GM21786 (cell line): ENCODE measurements around the gene CYBA.

Experiments
- ATAC-seq: cut with Tn5 transposase; IDR thresholded peaks from one replicate; pipeline ENCODE4 v1.9.1; 2021; ENCODE audit not compliant: unreplicated experiment

Gene CYBA

GRCh38 chr16:88631920-88632586 is 18.8 kb downstream of the CYBA start:
- no peak for ATAC-seq

DNA sequence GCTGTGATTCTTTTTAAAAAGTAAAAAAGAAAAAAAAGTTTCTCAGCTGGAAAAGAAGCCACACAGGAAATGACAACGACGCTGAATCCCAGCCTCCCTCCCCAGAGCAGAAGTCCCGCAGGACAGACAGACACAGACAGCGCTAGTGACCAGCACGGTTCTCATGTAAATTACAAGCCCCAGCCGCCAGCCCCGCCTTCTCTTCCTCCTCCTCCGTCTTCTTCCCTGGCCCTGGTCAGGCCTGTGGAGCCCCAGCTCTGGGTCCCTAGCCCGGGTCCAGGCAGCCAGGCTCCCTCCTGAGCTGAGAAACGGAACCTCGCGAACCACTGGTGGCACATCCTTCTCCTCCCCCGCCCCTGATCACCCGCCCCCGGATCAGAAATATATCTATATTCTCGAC is 19.5 kb downstream of the CYBA start:
- no peak for ATAC-seq

- no peak for ATAC-seq
Observed at GRCh38 chr16:88630941-88631340, 19.9 kb downstream of the CYBA start.

DNA sequence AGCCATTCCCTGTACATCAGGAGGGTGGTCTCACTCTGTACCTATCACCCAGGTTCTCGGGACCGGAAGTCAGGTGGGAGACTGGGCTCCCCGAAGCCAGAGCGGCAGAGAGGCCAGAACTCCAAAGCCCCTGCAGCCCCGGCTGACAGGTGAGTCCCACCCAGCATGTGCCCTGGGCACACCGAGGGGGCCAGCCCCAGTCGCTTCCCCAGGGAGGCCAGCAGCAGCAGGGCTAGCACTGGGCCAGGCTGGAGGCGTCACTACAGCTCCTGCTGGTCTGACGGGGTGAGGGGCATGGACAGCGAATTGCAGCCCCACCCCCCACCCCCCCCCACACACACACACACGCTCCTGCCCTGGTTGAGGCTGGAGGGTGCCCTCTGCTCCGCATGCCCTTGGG is 20.4 kb downstream of the CYBA start:
- no peak for ATAC-seq

DNA sequence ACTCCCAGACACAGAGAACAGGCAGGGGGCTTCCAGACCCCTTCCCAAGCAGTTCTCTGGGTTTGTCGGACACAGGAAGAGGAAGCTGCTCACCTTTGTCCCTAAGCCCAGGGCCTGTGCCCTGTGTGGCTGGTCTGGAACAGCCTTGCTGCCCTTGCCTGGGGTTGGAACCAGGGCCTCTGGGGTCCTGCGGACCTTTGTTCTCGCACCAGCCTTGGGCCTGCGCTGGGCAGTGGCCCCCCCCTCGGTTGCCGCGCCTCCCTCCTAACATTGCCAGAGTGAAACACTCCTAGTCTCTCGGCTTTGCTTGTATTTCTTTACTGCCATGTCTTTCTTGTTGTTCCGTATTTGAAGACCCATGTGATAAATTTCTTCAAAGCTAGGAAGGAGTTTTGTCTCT is 21.0 kb downstream of the CYBA start:
- no peak for ATAC-seq

DNA sequence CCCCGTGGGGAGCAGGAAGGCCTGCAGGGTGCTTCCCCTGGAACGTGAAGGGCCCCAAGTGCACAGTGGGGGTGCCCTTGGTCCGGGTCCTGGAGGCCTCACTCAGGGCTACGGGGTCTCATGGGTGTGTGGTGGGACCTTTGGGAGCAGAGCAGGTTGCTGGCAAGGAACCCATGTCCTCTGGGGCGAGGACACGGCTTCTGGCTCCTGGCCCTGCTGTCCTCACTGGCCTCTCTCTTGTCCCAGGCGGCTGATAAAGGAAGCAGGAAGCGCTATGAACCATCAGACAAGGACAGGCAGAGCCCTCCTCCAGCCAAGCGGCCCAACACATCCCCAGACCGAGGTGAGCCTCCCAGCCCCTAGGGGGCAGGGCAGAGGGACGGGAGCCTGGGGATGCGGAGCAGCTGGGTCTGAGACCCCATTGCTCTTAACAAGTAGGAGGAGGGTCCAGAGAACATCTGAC is 22.3 kb downstream of the CYBA start:
- no peak for ATAC-seq

GRCh38 chr16:88627531-88628411 is 23.1 kb downstream of the CYBA start:
- ATAC-seq, result no peak

DNA sequence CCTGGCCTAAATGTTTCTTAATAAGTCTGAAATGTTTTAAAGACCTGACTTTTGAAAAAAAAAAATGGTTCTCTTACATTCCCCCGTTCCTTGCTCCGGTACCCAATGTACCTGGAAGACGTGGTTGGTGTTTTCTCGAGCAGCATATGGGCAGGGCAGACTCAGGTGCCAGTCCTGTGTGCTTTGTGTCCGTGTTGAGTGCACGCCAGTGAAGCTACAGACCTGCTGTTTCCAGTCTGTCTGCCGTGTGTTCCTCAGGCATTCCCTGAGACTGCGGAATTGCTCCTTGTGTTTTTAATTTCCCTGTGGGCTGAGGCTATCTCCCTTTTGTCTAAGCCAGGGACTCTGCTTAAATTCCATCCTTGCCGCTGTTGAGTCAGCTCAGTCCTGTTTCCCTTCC is 24.2 kb downstream of the CYBA start:
- ATAC-seq, result no peak

DNA sequence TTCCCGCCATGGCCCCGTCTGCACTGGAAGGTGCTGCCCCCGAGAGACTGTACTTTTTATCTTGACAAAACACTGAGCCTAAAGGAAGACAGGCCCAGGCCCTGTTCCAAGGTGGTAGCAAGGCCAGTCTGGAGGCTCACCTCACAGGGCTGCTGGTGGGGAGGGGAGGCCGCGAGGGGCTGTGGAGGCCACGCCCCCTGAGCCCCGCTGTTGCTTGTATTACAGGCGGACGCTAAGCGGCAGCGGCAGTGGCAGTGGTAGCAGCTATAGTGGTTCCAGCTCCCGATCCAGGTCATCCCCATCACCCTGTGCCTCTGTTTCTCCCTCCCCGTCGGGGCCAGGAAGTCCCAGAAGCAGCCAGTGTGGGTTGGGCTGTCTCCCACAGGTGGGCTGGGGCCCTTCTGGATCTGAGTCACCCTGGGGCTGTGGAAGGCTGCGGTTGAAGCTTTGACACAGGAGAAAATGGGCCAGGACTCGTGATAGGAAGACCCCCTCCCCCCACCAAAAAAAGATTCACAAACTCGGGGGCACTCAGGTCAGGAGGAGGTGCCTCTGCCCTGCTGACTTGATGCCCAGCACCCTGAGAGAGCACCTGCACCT is 25.8 kb downstream of the CYBA start:
- no peak for ATAC-seq

GRCh38 chr16:88624481-88624880 is 26.4 kb downstream of the CYBA start:
- no peak for ATAC-seq

DNA sequence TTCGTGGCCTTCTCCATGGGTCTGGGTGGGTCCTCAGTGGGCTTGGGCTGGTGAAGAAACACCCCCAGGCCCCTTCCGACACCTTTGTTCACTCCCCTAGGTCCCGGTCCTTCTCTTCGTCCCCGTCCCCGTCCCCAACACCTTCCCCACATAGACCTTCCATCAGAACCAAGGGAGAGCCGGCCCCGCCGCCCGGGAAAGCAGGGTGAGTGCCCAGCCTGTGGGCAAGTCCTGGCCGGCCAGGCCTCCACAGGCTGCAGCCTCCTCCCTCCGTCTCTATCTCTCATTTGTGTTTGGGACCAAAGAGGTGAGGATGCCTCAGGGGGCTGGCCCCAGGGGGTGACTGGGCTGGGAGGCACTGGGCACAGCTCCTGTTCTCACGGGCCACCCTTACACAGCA is 27.0 kb downstream of the CYBA start:
- ATAC-seq, result no peak

DNA sequence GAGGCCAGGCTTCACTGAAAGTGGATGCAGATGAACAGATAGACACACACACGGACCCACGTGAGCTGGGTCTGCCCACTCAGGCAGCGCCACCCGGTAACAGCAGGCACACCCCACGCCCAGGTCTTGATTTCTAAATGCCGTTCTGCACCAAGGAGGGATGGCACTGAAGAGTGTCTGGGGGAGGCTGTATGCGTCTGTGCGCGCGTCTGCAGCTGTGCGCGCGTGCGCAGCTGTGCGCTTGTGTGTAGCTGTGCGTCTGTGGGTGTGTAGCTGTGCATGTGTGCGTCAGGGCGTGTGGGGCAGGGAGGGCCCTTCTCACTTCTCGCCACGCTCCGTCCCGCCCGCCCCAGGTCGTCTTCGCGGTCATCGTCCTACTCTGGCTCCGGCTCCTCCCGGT is 28.0 kb downstream of the CYBA start:
- ATAC-seq, result no peak

- ATAC-seq, result no peak
Observed at GRCh38 chr16:88622125-88622524, 28.7 kb downstream of the CYBA start.

DNA sequence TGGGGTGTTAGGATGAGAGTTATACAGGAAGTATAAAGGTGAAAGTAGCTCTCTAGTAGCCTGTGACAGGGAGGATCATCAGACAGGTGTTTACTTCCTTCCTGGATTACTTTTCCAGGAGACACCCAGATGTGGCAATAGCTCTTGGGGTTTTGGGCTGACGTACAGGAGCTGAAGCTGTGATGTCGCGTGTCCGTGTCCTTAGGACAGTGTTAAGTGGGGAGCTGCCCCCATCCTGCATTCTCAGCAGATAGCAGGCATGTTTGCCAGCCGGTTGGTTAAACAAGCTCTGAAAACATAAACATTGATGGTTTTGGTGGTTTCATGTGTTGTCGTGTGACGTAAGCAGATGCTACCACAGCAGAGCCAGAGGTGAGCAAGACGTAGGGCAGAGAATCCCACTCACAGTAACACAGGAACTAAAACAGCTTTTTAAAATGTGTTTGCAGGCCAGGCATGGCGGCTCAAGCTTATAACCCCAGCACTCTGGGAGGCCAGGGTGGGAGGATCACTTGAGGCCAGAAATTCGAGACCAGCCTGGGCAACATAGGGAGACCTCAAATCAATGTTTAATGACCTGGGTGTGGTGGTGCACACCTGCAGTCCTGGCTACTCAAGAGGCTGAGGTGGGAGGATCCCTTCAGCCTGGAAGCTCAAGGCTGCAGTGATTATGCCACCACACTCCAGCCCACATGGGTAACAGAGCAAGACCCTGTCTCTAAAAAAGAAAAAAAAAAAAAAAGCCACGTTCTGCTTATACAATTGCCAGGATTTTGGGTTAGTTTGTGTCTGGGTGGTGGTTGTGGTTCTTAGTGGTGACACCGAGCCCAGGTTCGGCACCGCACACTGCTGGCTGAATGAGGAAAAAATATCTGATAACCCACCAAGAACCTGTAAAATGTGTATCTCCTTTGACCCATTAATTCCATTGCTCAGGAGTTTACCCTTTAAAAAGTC is 30.7 kb downstream of the CYBA start:
- ATAC-seq, result no peak

DNA sequence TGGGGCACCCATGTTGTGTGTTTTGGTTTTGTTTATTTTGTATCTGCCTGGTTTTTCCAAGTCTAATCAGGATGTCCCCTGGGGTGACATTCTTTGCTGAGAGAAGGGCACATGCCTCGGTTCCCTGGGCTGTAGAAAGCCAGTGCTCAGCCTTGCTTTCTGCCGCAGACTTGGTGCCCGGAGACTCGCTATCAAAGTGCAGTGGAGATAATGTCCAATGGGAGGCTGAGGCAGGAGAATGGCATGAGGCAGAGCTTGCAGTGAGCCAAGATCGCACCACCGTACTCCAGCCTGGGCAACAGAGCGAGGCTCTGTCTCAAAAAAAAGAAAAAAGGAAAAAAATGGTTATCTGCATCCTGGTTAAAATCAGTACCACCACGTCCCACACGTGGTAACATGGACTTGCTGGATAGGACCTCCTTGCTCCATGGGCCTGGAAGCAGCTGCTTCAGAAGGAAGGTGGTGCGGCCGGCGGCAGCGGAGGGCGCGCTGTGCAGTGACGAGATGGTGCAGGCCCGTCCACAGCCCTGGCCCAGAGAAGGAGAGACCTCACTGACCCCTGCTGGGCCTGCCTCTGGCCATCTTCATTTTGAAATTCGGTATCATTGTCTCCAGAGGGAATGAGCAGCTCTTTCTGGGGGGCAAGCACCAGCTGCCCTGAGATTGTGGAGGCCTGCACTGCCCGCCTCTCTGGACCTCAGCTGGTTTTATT is 31.7 kb downstream of the CYBA start:
- no peak for ATAC-seq

DNA sequence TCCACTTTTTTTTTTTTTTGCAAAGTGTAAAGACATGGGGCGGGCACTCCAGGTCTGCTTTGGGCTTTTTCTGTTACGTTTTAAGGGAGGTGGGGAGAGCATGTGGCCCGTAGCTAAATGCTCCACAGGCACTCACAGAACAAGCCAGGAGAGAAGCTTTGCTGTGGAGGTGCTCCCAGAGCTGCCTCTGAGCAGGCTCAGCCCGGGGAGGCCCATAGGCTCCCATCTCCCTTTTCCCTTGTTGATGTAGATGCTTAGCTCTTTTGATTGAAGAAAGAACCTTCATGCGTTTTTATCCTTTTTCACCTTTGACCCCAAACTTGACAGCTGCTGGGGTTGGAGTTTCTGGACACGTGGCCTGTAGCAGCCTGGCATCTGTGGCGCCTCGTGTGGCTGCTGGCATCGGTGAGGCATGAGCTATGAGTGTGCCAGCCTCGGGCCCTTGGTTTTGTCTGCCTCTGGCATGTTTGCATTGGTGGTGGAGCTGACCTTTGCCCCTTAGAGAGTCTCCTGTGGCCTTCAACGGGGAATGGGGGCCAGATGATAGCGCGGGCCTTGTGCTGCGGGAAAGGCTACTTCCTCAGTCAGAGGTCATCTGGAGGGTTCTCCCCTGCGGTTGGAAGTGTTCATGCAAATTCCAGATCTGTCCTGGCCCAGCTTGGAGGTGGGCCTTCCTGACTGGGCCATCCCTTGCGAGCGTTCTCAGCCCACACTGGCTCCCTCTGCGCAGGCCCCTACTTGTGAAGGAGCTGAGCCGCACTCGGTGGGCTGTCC is 32.5 kb downstream of the CYBA start:
- ATAC-seq, result no peak

DNA sequence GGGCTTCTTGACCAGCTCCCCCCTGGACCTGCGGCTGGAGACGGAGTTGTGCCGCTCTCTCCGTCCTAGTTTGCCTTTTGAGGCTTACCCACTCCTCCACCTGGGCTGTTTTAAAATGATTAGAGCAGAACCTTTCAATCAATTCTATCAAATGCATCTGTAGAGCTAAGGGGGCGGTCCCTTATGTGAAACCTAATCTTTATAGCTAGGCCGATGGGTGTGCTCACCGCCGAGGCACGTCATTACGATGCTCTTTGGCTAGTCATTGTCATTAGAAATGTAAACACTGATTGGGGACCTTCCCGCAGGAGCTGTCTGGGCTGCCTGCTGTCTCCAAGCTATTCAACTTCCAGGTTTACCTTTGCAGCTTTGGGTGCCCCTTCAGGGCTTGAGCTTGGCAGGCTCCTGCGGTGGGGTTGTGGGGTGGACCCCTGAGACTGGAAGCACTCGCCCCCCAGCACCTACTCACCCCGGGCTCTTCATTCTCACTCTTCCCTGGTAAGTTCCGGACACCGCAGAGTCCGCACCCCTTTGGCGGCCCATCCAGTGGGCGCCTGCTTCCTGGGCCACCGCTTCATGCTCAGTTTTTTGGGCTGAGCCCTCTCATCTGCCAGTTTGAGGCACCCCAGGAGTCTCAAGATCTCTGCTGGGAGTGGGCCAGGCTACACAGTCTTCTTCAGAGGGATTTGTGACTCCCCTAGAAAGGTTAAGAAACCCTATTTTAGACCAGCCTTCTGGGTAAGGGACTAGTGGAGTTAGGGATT is 33.4 kb downstream of the CYBA start:
- no peak for ATAC-seq

DNA sequence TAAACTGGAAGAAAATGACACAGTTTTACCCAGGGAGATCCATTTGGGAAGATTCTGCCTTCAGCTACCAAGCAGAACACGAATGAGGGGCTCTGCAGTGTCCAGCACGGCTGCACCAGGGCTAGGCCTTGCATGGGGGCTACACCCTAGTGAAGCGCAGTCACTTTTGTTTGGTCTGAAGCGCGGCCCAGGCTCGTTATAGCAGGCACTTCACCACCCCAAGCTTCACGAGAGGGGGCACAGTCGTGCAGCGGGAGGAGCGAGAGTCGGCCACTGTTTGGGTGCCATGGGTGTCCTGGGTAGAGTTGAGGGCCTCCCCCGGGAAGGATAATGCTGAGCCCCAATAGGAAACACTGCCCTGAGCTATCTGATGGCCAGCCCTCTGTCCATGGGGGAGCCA is 34.1 kb downstream of the CYBA start:
- ATAC-seq, result no peak

DNA sequence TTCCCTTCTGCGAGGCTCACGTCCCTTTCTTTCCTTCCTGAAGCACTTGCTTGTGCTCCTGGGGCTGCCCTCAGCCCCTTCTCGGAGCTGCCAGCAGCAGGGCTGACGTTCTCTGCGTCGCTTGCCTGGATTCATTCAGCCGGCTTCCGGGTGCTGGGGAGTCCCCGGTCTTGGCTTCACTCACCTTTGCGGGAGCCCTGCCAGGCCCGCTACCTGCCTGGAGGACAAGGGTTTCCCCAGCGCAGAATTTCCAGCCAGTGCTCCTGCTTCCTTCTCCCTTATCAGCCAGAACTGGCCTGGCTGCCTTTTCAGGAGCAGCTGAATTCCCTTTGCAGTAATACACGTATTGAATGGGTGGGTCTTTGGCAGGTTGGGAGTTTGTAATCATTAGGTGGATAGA is 34.5 kb downstream of the CYBA start:
- ATAC-seq, result no peak
